ENCODE data around the gene ABI3BP. TPM values are rescaled to one million over a fixed set of nuclear protein-coding genes. Genes with fewer than 3 reads are reported as not detected.

The ABI3BP gene
- total and polyA plus RNA-seq, 11 donors = 7.8 to 96.6 (median 26.4) TPM

DNA sequence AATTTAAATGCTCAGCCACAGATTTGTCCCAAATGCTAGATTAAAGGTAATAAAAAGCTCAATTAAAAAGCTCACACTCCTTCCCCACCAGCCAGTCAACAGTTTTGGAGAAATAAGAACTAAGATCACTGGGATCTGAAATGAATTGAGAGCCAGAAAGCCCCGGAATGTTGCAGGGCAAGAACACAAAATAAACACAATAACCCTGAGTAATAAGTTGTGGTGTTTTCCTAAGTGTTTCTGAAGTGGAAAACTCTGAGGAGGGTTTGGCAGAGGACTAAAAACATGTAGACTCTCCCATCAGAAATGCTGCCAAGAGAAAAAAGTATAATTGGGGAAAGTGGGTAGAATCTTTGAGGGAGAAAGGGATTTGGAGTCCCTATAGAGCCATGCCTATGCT, 127.8 kb downstream of the ABI3BP start:
- H3K9me3 ChIP-seq = no peaks in the 10 kb centered on the region
- H3K27ac ChIP-seq = peak overlapping the region in 4 of 12 donors; percentile 1 to 35 (median 14)
- peaks cover 0 to 12% (median 3%) of the 10 kb centered on the region in 12 donors for H3K4me1 ChIP-seq
- intact Hi-C loops (cut with DNase I) = no loop called here
- peaks cover 0 to 14% (median 0%) of the 10 kb centered on the region in 9 donors for H3K36me3 ChIP-seq
- TF ChIP-seq, protein P1, sequence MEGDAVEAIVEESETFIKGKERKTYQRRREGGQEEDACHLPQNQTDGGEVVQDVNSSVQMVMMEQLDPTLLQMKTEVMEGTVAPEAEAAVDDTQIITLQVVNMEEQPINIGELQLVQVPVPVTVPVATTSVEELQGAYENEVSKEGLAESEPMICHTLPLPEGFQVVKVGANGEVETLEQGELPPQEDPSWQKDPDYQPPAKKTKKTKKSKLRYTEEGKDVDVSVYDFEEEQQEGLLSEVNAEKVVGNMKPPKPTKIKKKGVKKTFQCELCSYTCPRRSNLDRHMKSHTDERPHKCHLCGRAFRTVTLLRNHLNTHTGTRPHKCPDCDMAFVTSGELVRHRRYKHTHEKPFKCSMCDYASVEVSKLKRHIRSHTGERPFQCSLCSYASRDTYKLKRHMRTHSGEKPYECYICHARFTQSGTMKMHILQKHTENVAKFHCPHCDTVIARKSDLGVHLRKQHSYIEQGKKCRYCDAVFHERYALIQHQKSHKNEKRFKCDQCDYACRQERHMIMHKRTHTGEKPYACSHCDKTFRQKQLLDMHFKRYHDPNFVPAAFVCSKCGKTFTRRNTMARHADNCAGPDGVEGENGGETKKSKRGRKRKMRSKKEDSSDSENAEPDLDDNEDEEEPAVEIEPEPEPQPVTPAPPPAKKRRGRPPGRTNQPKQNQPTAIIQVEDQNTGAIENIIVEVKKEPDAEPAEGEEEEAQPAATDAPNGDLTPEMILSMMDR (IDR thresholded peaks at IDR 0.05) = no peak
- no peak for TF ChIP-seq POLR2A (IDR thresholded peaks at IDR 0.05)
- 47 to 62% (median 56%) methylated on average over 1 of the region's 1 CpG for WGBS, 4 donors
- DNase-seq (no peak), ATAC-seq (peak in 1 of 4 donors; percentile 57)
- no peak overlapping the region for H3K4me3 ChIP-seq
- H3K27me3 ChIP-seq = no peaks in the 10 kb centered on the region

DNA sequence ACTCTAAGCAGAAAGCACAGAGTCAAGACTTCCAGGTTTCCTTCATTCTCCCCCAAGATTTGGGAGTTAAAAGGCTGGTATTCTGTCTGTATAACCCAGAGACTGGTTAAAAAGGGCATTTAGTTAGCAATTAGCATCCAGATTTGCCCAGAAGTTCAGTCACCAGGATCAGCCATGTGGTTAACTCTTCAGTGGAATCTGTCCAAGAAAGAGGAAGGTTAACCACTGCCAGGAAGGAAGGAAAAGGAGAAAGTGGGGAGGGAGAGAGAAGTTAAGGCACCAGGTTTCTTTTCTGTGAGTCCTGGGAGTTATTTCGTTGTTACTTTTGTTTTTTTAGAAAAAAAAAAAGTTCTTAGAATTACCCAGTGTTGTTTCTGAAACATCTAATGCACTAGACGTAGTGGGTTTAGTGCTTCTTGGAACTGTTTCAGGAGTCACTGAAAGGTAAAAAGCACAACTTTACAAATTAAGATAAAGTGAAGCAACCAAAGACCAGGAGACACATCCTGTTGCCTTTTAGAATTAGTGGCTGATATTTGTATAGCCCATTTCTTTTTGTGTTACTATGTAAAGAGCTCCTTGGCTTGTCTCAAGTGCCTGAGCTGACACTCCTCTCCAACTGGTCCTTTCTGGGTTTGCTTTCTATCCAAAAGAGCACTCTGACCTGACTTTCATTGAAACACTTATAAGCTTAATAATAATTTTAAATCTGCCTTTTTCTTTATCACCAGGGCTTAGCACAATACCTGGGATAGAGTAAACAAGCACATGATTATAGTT, 128.6 kb downstream of the ABI3BP start:
- Histone ChIP-seq H3K9me3 (no peaks in the 10 kb centered on the region), H3K27me3 (no peaks in the 10 kb centered on the region), H3K4me3 (no peak overlapping the region), H3K4me1 (peaks cover 0 to 11% (median 0%) of the 10 kb centered on the region in 12 donors), H3K36me3 (peaks cover 0 to 14% (median 0%) of the 10 kb centered on the region in 9 donors), H3K27ac (peak overlapping the region in 3 of 12 donors; percentile 1 to 35 (median 8))
- DNase-seq (no peak), ATAC-seq (no peak)
- WGBS, 4 donors = 41 to 65% (median 47%) methylated on average over 2 of the region's 2 CpGs
- intact Hi-C loops (cut with DNase I) = no loop called here
- TF ChIP-seq, protein P1 (IDR thresholded peaks at IDR 0.05) = no peak
- TF ChIP-seq POLR2A (IDR thresholded peaks at IDR 0.05) = no peak

DNA sequence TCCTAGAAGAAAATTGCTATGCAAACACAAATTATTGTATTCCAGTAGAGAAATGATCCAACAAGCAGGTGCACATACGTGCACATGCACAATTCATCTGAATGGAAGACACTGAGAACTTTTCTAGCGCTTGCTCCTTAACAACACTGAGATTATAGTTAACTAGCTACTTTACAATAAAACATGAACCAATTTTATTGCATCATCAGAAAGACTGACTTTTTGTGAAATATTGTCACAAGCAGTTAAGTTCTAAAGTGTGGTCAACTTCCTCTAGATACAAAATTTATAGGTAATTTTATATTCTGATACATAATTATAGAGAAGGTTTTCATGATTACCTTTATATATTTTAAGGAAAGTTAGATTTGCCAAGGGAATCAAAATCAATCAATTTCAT, 135.4 kb downstream of the ABI3BP start:
- Histone ChIP-seq H3K4me1 (no peaks in the 10 kb centered on the region), H3K4me3 (no peak overlapping the region), H3K27ac (no peak overlapping the region), H3K9me3 (no peaks in the 10 kb centered on the region), H3K27me3 (no peaks in the 10 kb centered on the region), H3K36me3 (peaks cover 0 to 14% (median 0%) of the 10 kb centered on the region in 9 donors)
- intact Hi-C loops (cut with DNase I) = no loop called here
- no peak for DNase-seq
- 91 to 98% (median 92%) methylated on average over 2 of the region's 2 CpGs for WGBS, 4 donors
- no peak for ATAC-seq
- no peak for TF ChIP-seq POLR2A (IDR thresholded peaks at IDR 0.05)
- TF ChIP-seq, protein P1 (IDR thresholded peaks at IDR 0.05) = no peak

DNA sequence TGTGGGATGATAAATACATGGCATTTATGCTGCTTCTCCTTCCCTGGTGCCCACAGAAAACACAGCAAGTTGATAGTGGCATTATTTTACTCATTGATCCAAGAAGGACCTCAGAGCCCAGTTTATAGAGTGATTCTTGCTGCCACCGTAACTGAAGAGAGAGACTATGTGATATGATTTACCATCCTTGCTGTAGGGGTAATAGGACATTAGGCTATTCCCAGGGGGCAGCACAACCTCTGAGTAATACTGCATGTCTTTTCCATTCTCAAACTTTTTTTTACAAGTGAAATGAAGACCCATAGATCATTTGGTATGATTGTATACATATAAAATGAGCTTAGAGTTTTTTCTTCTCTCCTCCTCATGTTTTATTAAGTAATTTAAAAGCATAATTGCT, 136.4 kb downstream of the ABI3BP start:
- Histone ChIP-seq H3K27me3 (no peaks in the 10 kb centered on the region), H3K4me1 (no peaks in the 10 kb centered on the region), H3K27ac (no peak overlapping the region), H3K9me3 (no peaks in the 10 kb centered on the region), H3K36me3 (peaks cover 0 to 4% (median 0%) of the 10 kb centered on the region in 9 donors), H3K4me3 (no peak overlapping the region)
- 83 to 94% (median 90%) methylated on average over 1 of the region's 1 CpG for WGBS, 4 donors
- DNase-seq (no peak), ATAC-seq (no peak)
- intact Hi-C loops (cut with DNase I) = no loop called here
- no peak for TF ChIP-seq POLR2A (IDR thresholded peaks at IDR 0.05)
- TF ChIP-seq, protein P1 (IDR thresholded peaks at IDR 0.05) = no peak
